Vagina (tissue), 2 donors: Measurements from ENCODE around the gene SIVA1. TPM values are rescaled to one million over a fixed set of nuclear protein-coding genes. Genes with fewer than 3 reads are reported as not detected.

Experiments used
- DNase-seq, 2 donors: peaks; one replicate each; pipeline ENCODE4 v3.0.0-alpha.2; 2017; ENCODE audit errors: extremely low spot score in 2 of 2
- H3K27ac ChIP-seq: fragments of 200-600 bp; sonication (generic); one replicate; pipeline ENCODE4 v1.5.1; 2019
- H3K27me3 ChIP-seq: fragments of 200-600 bp; sonication (generic); one replicate; pipeline ENCODE4 v1.5.1; 2019
- H3K36me3 ChIP-seq, 2 donors: fragments of 200-600 bp; sonication (generic); one replicate each; pipeline ENCODE4 v1.5.1; 2017 to 2019
- H3K4me1 ChIP-seq: fragments of 200-600 bp; sonication (generic); one replicate; pipeline ENCODE4 v1.5.1; 2019
- H3K4me3 ChIP-seq, 2 donors: fragments of 200-600 bp; sonication (generic); 1 replicate in 1 of 2; 2 replicates in 1 of 2; pipeline ENCODE4 v1.5.1; 2016 to 2019
- H3K9me3 ChIP-seq: fragments of 200-600 bp; sonication (generic); one replicate; pipeline ENCODE4 v1.5.1; 2019
- CTCF ChIP-seq, 3 experiments: fragments of 450-650 bp in 2 of 3; fragments of 200-600 bp in 1 of 3; sonication (generic) in 1 of 3; IDR thresholded peaks; one replicate each; pipeline ENCODE4 v1.5.1; 2017 to 2019; ENCODE audit warnings: antibody characterized with exemption in 3 of 3, mild to moderate bottlenecking in 2 of 3, moderate library complexity in 2 of 3
- POLR2A ChIP-seq, 2 donors: fragments of 450-650 bp; IDR thresholded peaks; one replicate each; pipeline ENCODE4 v1.6.1; 2017; ENCODE audit warnings: antibody characterized with exemption in 2 of 2, mild to moderate bottlenecking in 2 of 2, moderate library complexity in 2 of 2
- POLR2AphosphoS5 ChIP-seq, 2 donors: sonication (generic); formaldehyde crosslinking; IDR thresholded peaks; one replicate each; pipeline ENCODE4 v1.9.0; 2017; ENCODE audit warnings: antibody characterized with exemption in 2 of 2, mild to moderate bottlenecking in 2 of 2, low read depth in 1 of 2; ENCODE audit not compliant: insufficient read depth in 1 of 2
- intact Hi-C: fragments of 100-400 bp; cut with DNase I; formaldehyde crosslinking; loops from one replicate; pipeline ENCODE4 v1.15.1; 2023
- total RNA-seq: library from RNA; depleted of rRNA; stranded (reverse); fragments of >200 nt; gene quantifications from one replicate; pipeline ENCODE4 v1.2.3, GENCODE V29; 2016

Gene SIVA1
- total RNA-seq, 1 donor from 2014 or later, result 284 TPM

GRCh38 chr14:104706733-104707607 is 46.0 kb upstream of the SIVA1 start:
- H3K9me3 ChIP-seq, result no peaks in the 10 kb centered on the region
- no peak overlapping the region for H3K27ac ChIP-seq
- no peak for DNase-seq
- H3K36me3 ChIP-seq, result peaks cover 0 to 42% of the 10 kb centered on the region in 2 donors
- H3K4me1 ChIP-seq, result peaks cover 6% of the 10 kb centered on the region
- intact Hi-C loops, result loop anchor here (2.0 kb wide), 1 partner anchor 56 kb away; no protein-coding TSS in a partner anchor
- no peak overlapping the region for H3K4me3 ChIP-seq
- TF ChIP-seq POLR2A (IDR thresholded peaks at IDR 0.05) (no peak), CTCF (IDR thresholded peaks at IDR 0.05) (no peak), POLR2AphosphoS5 (IDR thresholded peaks at IDR 0.05; ENCODE audit: insufficient read depth in 1 of 2, low read depth in 1 of 2) (no peak)
- H3K27me3 ChIP-seq, result no peaks in the 10 kb centered on the region

- peaks cover 0 to 49% of the 10 kb centered on the region in 2 donors for H3K36me3 ChIP-seq
- DNase-seq, result no peak
Observed at GRCh38 chr14:104707608-104708595, 45.0 kb upstream of the SIVA1 start.

GRCh38 chr14:104708606-104709268 is 44.2 kb upstream of the SIVA1 start:
- no peaks in the 10 kb centered on the region for H3K27me3 ChIP-seq
- intact Hi-C loops, result no loop called here
- no peak overlapping the region for H3K4me3 ChIP-seq
- H3K36me3 ChIP-seq, result peaks cover 0 to 49% of the 10 kb centered on the region in 2 donors
- H3K4me1 ChIP-seq, result peaks cover 6% of the 10 kb centered on the region
- H3K27ac ChIP-seq, result no peak overlapping the region
- no peak for DNase-seq
- TF ChIP-seq POLR2A (IDR thresholded peaks at IDR 0.05) (no peak), CTCF (IDR thresholded peaks at IDR 0.05) (peak; percentile 94 to 98 (median 96)), POLR2AphosphoS5 (IDR thresholded peaks at IDR 0.05; ENCODE audit: insufficient read depth in 1 of 2, low read depth in 1 of 2) (peak in 1 of 2 donors; percentile 10)
- no peaks in the 10 kb centered on the region for H3K9me3 ChIP-seq

More at GRCh38 chr14:104707608-104708595, 45.0 kb upstream of the SIVA1 start:
- TF ChIP-seq POLR2AphosphoS5 (IDR thresholded peaks at IDR 0.05; ENCODE audit: insufficient read depth in 1 of 2, low read depth in 1 of 2), result peak in 1 of 2 donors; percentile 14
- TF ChIP-seq CTCF (IDR thresholded peaks at IDR 0.05), result no peak
- TF ChIP-seq POLR2A (IDR thresholded peaks at IDR 0.05), result no peak
- Histone ChIP-seq H3K4me3 (no peak overlapping the region), H3K9me3 (no peaks in the 10 kb centered on the region), H3K4me1 (peaks cover 6% of the 10 kb centered on the region), H3K27me3 (no peaks in the 10 kb centered on the region), H3K27ac (no peak overlapping the region)
- intact Hi-C loops, result loop anchor here (2.0 kb wide), 1 partner anchor 57 kb away; no protein-coding TSS in a partner anchor

GRCh38 chr14:104709387-104710039 is 43.4 kb upstream of the SIVA1 start:
- intact Hi-C loops, result no loop called here
- no peaks in the 10 kb centered on the region for H3K27me3 ChIP-seq
- no peak for TF ChIP-seq POLR2AphosphoS5 (IDR thresholded peaks at IDR 0.05; ENCODE audit: insufficient read depth in 1 of 2, low read depth in 1 of 2)
- no peak for TF ChIP-seq POLR2A (IDR thresholded peaks at IDR 0.05)
- TF ChIP-seq CTCF (IDR thresholded peaks at IDR 0.05), result no peak
- H3K4me3 ChIP-seq, result no peak overlapping the region
- peaks cover 6% of the 10 kb centered on the region for H3K4me1 ChIP-seq
- no peaks in the 10 kb centered on the region for H3K9me3 ChIP-seq
- H3K27ac ChIP-seq, result no peak overlapping the region
- peaks cover 0 to 51% of the 10 kb centered on the region in 2 donors for H3K36me3 ChIP-seq
- no peak for DNase-seq
